HG03571 (cell line): Measurements from ENCODE around the gene CDC25B.
"Not testable (repeated sequence)": the region's sequence is repeated elsewhere in the genome, so short reads cannot be mapped to it uniquely, and the experiment has no call there.

Experiments used
- ATAC-seq: cut with Tn5 transposase; IDR thresholded peaks from one replicate; pipeline ENCODE4 v1.9.1; 2021; ENCODE audit not compliant: unreplicated experiment

Gene CDC25B

DNA sequence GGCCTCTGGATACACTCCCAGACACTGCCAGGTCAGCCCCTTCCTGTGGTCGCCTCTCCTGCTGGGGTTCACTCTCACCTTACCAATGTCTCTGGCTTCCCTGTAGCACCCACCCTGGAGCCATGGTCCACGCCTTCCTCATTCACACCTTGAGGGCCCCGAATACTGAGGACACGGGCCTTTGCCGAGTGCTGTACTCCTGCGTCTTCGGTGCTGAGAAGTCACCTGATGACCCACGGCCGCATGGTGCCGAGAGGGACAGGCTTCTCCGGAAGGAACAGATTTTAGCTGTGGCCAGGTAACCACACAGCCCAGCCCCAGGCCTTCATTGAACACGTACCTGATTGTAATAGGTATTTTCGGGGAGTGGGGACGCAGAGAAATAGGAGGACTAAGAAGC lies 25.9 kb downstream of the CDC25B start:
- no peak for ATAC-seq

DNA sequence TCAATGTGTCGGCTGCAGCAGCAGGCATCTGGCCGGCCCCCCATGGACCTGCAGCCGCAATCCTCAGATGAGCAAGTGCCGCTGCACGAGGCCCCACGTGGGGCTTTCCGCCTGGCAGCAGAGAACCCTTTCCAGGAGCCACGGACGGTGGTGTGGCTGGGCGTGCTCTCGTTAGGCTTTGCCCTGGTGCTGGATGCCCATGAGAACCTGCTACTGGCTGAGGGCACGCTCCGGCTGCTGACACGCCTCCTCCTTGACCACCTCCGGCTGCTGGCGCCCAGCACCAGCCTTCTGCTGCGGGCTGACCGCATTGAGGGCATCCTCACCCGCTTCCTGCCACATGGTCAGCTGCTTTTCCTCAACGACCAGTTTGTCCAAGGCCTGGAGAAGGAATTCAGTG lies 27.8 kb downstream of the CDC25B start:
- ATAC-seq = no peak

DNA sequence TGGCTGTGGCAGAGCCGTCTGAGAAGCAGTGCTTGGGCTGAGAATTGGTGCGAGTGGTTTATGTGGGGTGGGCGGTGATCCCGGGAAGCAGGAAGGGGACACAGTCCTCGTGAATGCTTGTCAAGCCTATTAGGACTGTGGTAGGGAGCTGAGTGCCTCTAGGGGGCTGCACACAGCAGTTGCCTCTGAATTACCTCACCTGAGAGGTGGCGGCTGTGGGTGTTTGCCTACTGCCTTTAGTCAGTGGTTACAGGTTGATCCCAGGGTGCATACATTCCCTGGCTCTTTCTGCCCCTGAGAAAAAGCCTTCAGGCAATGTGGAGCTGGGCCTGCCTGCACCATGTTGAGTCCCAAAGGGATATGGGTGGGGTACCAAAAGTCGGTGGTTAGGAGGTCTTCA lies 29.4 kb downstream of the CDC25B start:
- ATAC-seq = no peak

- no peak for ATAC-seq
Observed at GRCh38 chr20:3826420-3826819, 30.3 kb downstream of the CDC25B start.

- ATAC-seq = no peak
Observed at GRCh38 chr20:3828798-3829197, 32.7 kb downstream of the CDC25B start.

- not testable (repeated sequence) for ATAC-seq
Observed at GRCh38 chr20:3829891-3830290, 33.8 kb downstream of the CDC25B start.

- no peak for ATAC-seq
Observed at GRCh38 chr20:3836132-3836531, 40.0 kb downstream of the CDC25B start.

DNA sequence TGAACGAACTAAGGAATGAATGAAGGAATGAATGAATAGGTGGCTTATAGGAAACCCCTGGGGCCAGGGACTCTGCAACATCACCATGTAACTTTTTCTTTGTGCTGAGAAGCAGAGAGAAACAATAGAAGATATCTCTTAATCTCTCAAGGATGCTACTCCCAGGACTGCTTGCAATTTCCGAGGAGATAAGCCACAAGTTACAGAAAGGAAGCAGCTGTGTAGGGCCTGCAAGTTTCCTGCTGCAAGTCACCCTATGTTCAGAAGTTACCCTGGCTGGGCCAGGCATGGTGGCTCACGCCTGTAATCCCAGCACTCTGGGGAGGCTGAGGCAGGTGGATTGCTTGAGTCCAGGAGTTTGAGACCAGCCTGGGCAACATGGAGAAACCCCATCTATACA lies 43.2 kb downstream of the CDC25B start:
- ATAC-seq = no peak

DNA sequence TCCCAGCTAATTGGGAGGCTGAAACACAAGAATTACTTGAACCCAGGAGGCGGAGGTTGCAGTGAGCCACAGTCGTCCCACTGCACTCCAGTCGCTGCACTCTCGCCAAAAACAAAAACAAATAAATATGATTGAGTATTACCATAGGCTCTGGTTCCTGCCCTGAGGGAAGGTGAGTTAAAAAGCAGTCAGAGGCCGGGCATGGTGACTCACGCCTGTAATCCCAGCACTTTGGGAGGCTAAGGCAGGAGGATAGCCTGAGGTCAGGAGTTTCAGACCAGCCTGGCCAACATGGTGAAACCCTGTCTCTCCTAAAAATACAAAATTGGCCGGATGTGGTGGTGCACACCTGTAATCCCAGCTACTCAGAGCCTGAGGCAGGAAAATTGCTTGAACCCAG lies 44.1 kb downstream of the CDC25B start:
- not testable (repeated sequence) for ATAC-seq

DNA sequence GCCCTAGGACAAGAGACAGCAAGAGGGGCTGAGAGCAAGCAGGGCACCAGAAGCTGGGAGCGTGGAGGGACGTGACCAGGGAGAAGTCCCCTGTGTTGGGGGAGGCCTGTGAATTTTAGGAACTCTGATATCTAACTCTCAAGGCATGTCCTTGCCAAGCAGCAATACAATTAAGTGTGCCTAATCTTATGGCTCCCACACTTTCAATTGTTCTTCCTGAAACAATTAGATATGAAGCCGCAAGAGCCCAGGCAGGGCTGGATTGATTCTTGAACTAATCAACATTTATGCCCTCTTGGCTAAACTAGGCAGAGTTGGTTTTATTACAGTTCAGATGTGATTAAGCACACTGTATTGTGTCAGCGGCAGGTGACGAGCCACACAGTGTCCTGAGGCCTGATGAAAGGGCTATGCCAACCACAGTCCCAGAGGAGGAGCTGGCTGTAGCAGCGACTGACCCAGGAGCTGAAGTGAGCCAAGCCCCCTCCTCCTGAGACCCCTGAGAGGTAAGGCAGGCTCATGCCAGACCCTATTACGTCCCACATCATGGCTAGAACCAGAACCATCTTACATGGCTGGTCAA lies 46.3 kb downstream of the CDC25B start:
- ATAC-seq = no peak

DNA sequence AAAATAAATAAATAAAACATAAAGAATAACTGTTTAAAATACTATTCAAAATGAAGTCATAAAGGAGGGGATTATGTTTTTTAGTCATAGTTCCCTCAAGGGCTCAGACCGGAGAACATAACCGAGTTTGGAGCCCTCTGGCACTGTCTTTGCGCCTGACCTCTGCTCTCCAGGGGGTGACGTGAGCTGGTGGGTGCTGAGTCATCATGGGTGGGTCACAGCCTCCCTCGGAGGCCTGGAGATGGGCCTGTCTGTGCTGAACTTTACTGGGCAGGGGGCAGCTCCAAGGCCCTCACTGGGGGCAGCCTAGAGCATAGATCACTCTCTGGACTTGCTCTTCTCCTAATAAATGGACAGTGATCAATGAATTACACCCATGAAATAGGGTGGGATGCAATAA lies 47.4 kb downstream of the CDC25B start:
- no peak for ATAC-seq

GRCh38 chr20:3843990-3844619 lies 48.0 kb downstream of the CDC25B start:
- ATAC-seq = not testable (repeated sequence)

GRCh38 chr20:3846378-3846739 lies 50.2 kb downstream of the CDC25B start:
- no peak for ATAC-seq

- ATAC-seq = peak; percentile 78
Observed at GRCh38 chr20:3846740-3847428, 50.8 kb downstream of the CDC25B start, which contains the start of gene MAVS. Gene MAVS, plus strand, starts transcription at chr20:3846834. Its CDS starts 7,791 bp downstream, at chr20:3854625.

DNA sequence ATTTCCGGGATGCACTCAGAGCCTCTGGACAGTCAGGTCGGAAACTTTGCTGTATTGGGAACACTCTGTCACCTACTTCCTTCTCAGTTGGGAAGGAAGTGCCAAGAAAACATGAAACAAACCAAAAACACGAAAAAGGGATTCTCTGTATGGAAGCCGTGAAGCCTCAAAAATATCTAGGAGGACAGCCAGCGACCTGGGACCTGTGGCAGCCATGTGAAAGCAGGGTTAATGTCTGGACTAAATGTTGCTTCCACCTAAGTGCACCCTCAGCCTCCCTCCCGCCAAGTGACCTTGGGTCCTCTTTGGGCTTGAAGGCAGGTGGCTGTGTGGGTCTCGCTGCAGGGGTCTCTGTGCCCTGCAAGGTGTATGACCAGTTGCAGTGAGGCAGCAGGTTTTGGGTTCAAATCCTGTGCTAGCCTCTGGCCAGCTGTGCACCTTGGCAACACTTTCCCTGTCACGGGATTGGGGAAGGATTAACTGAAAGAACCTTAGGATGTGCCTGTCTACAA lies 51.4 kb downstream of the CDC25B start:
- ATAC-seq = no peak

DNA sequence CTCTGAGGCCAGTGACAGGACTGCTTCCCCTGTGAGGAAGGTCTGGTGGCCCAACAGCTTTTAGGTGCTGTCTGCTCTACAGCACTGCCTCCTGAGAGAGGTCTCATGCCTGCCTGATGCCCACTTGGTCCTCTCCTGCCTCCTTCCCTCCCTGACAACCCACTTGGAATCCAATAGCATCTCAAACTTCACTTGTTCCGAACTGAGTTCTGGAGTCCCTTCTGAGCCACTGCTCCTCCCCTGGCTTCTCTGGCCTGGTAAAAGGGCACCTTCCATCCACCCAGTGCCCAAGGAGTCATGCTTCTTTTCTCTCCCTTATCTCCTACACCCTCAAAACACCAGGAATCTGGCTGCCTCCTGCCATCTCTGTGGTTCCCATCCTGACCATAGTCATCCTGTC lies 52.5 kb downstream of the CDC25B start:
- ATAC-seq = no peak

DNA sequence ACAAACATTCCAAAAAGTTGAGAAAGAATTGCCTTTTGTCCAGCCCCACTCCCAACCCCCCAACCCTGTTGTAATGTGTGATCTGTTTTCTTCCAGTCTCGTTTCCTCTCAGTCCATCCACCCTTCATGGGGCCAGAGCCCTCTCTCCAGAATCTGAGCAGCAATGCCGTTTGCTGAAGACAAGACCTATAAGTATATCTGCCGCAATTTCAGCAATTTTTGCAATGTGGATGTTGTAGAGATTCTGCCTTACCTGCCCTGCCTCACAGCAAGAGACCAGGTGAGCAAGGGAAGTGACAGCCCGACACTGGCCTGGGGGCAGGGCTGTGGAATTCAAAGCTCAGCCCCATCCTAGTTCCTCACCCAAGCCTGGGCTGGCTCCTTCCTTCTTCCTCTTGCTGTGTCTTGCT lies 58.4 kb downstream of the CDC25B start:
- ATAC-seq = no peak
